ENCODE measurements around the gene STON2.
"Not testable (repeated sequence)": the region's sequence is repeated elsewhere in the genome, so short reads cannot be mapped to it uniquely, and the experiment has no call there.

The STON2 gene

DNA sequence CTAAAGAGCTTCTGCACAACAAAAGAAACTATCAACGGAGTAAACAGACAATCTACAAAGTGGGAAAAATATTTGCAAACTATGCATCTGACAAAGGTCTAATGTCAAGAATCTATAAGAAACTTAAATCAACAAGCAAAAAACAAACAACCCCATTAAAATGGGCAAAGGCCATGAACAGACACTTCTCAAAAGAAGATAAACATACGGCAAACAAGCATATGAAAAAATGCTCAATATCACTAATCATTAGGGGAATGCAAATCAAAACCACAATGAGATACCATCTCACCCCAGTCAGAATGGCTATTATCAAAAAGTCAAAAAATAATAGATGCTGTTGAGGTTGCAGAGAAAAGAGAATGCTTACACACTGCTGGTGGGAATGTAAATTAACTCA lies 20.1 kb downstream of the STON2 start:
- not testable (repeated sequence) for DNase-seq (ENCODE audit: low read depth)

DNA sequence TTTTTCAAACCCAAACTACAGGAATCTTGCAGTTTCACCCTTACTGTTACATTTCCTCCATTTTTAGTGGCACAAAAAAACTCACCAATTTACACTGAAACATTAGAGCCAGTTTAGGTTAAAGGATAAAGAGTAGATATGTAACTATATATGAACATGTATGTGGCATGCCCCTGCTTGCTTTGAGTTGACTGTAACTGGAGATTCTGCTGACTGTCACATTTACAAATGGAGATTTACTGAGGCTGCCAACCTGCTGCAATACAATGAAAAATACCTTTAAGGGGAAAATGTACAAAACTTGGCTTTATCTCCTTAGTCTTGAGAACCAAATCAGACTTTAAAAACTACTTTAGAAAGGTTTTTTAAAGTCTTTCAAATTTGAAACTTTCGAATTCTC lies 28.3 kb downstream of the STON2 start:
- no peak for DNase-seq (ENCODE audit: low read depth)

DNA sequence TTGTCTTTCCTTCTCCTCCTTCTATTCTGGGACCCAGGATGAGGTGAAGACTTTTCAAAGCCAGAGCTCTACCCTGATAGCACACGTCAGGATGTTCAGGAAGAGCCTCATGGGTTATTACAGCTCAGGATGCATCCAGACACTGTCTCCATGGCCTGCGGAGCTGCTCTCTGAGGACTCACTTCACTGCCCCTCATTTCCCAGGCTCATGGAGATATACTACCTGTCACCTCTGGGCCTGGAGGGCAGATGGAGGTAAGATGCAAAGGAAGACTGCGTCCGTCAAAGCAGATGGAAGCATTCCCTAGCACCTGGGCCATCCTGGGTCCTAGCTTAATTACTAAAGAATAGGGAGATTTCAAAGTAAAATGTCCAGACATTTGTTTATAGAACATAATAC lies 32.6 kb downstream of the STON2 start:
- DNase-seq (ENCODE audit: low read depth): no peak

DNA sequence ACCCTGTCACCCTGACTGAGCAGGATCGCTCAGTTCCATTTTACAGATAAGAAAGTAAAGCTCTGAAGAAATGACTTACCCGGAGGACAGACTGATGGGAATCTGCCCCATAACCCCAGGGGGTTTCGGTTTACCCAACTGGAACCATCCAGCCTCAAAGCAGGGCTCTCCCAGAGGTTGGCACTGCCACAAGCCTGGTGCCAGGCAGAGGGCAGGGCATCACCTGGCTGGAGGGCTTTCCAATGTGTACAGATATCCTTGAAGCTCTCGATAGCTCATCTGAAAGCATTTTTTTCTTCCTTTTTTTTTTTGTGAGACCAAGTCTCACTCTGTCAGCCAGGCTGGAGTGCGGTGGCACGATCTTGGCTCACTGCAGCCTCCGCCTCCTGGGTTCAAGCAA lies 33.2 kb downstream of the STON2 start:
- DNase-seq (ENCODE audit: low read depth): no peak

DNA sequence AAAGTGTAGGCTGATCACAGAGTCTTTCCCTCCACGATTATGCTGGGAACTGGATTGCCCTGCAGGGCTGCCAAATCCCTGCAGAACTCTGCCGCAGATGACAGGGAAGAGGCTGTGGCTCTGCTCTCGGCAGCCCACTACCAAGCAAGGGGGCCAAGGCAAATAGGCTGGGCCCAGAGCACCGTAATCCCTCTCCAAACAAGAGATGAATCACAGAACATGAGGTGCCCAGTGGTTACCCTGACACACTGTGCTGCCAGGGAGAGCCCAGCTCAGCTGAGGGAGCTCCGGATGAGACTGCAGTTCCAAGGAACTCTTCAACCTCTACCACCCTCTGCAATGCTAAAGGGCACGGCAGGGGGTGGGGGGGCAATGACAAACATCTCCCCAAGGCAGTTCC lies 33.9 kb downstream of the STON2 start:
- no peak for DNase-seq (ENCODE audit: low read depth)

DNA sequence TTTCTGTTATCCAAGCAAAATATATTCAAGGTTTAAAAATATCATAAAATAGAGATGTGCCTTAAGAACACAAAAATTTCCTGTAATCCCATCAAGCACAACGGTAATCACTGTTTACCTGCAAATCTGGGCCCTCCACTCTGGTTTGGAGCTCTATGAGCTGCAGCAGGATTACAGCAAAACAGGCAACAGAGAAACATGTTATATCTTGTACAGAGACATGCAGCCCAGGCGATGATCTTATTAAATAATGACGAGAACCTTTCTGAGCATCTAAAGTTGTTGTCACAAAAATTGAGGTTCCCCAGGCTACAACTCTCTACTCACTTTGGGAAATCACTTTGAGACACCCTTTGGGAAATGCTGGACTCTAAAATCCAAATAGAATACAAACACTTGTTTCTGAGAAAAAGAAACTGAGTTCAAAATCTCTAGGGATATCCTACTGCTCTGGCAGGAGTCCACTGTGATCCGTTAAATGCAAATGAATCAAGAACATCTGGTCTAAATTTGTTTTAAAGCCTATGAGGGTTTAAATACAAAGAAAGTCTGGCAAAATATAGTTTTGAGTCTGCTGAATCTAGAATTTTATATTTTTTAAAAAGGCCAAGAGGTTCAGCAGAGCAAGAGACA lies 36.3 kb downstream of the STON2 start:
- no peak for DNase-seq (ENCODE audit: low read depth)

DNA sequence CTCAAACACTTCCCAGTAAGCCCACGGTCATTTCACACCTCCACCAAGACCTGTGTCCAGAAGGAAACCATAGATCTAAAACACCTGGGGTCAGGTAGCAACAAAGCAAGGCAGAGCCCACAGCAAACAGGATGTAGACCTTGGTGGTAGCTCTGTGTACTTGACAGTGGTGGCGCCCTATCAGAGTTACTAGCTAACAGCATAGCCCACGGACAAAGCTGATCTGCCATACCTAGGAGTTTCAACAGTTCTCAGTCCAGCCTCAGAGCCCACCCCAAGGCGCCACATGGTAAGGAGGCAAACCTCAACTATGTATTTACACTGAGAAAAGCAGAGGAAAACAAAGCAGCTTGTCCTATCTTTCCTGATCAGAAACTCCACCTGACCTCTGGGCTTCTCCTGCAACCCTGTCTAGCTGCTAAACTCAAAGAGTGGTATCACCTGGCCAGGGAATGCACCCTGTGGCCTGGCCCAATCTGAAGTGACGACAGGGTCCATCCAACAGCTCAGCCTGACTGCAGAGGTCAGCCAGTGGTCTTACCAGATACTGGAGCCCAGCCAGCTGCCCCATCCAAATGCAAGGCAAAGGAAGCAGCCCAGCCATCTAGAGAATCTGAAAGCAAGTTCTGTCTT lies 46.3 kb downstream of the STON2 start:
- DNase-seq (ENCODE audit: low read depth): no peak

DNA sequence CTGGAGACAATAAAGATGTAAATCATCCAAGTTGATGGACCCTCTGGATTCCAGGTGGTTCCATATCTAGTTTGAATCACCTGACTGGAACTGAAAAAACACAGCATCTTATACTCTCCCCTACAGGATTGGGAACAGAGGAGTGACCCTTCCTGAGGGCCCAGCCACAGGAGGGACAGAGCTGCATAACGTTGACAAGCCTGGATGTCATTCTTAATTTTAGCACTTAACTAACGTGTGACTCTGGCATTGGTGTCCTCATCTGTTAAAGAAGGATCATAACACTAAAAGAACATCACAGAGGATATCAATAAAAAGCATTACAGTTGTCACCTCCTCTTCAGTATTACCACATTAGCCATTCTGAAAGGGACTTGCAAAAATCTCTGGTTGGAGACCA lies 47.7 kb downstream of the STON2 start:
- no peak for DNase-seq (ENCODE audit: low read depth)

DNA sequence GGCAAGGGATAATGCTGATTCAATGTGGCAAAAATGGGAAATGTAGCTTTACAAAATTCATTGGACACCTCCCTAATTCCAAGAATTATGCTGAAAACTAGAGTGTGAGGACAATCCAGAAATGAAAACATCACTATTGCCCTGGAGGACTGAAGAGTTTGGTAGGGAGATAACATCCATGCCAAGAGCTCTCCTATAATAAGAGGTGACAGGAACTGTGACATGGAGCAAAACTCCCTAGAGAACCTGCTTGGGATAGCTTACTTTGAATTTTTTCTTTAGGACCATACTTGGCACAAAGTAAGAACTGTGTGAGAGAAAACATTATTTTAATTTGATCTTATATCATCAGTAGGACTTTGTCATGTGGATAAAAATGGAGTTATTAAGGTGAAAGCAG lies 48.9 kb downstream of the STON2 start:
- no peak for DNase-seq (ENCODE audit: low read depth)

DNA sequence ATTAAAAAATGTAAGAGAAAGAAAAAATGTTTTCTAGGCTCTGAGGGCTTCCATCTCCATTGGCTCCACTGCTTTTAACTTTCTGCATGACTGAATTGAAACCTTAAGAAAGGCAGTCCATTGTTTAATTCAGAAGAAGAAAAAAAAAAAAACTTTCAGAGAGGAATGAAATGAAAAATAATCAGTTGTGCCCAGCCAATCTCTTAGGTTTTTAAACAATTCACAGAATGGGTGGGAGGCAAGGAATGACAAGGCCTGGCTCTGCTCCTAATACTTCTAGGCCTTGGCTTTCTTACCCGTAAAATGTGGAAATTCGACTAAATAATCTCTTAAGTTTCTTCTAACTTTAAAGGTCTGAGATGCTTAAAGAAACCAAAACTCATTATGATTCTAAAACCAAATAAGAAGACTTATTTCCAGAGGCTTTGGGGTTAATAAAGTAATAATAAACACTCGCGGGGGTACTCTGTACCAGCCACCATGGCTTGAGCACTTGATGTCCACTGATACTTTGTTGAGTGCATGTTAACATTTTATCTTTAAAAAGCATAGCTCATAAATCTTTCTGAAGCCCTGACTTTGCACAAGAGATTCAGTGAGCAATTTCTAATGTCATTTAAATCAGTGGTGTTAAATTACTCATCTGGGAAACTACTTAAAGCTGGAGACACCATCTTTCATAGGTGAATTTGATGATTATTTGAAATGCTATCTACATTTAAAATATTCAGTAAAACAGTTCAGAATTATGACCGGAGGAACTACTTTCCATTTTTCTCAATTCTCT lies 49.6 kb downstream of the STON2 start:
- DNase-seq (ENCODE audit: low read depth): no peak

DNA sequence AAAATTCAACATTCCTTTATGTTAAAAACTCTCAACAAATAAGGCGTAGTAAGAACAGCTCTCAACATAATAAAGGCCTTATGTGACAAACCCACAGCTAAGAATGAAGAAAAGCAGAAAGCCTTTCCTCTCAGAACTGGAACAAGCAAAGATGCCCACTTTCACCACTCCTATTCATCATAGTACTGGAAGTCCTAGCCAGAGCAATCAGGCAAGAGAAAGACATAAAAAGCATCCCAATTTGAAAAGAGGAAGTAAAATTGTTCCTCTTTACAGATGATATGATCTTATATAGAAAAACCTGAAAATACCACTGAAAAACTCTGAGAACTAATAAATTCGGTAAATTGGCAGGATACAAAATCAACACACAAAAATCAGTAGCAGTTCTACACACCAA lies 52.1 kb downstream of the STON2 start:
- no peak for DNase-seq (ENCODE audit: low read depth)

DNA sequence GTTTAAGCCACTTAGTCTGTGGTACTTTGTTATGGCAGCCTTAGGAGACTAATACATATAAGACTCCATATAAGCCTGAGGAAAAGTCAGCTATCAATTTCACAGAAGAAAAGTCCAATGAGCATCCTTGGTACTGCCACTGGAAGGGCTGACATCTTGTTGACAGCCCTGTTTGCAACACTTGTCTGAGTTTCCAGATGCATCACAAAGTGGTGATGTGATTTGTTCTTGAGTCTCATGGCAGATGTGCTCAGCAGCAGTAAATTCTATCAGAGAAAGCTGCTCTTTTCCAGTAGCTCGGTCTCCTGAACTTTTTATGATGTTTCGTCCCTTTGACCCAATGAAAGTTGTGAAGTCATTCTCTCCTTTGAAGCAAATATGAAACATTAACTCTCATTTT lies 54.3 kb downstream of the STON2 start:
- DNase-seq (ENCODE audit: low read depth): no peak

DNA sequence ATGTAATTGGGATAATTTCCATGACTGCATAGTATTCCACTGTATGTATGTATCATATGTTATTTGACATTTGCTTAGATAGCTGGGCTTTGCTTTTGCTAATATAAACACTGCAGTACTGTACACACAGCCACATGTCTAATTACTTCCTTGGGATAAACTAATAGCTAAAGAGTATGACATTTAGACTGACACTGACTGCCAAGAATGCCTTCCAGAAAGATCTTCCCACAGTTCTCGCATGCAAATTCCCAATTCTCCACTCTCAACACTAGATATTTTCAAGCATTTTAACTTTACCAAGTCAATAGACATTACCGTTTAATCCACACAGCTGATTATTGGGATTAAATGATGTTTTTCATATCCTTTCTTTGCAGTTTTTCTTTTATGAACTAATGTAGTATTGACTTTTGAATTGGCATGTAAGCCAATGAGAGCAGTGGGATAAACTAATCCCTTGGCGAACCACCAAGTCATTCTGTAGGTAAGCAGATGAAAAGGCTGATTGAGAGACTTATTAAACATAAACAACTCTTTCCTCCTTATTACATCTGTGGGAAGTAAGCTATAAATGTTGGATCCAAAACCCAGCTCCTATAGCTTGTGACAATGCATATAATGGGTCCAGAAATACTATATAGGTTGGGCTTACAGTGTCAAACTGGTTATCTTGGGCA lies 55.5 kb downstream of the STON2 start:
- no peak for DNase-seq (ENCODE audit: low read depth)

DNA sequence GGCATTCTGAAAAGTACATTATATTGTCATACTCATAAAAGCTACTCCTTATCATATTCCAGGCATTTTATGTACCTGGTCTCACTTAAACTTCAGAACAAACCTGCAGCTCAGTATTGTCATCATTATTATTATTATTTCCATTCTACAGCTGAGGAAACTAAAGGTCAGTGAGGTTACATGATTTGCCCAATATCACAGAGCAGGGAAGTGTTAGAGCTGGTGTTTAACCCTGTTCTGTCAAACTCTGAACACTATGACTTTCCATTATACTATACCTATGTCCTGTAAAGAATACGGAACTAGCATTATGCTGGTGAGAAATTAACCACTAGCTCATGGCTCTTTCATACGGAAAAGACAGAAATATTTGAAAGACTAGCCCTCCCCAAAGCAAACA lies 56.4 kb downstream of the STON2 start:
- DNase-seq (ENCODE audit: low read depth): no peak

DNA sequence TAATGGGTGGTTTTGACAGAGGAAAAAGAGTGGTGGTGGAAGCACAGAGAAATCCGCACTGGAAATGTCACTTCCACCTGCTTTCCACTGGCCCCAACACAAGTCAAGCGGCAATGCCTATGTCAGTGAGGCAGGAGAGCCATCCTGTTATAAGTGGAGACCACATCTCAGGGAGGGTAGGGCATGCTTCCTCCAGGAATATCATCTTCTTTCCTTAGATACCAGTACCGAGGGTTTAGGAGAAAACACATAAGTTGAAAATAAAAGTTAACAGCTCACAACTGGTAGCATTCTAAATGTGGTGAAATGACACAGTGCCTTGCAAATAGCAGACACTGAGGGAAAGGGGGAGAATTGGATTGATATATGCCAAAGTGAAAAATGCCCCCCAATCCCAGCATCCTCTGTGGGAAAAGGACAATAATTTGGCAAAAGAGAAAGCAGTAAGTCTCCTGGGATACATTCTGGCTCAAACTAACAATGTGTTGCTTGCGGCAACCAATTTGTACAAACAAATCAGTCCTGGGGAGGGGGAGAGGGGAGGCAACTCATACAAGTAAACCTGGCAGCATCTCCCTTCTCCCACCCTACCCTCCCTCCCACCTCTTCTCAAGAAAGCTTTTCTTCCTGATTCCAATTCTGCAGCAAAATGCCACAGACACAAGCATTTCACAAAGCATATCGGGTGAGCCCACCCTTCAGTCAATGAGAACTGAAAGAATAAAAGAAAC lies 57.1 kb downstream of the STON2 start:
- DNase-seq (ENCODE audit: low read depth): no peak

DNA sequence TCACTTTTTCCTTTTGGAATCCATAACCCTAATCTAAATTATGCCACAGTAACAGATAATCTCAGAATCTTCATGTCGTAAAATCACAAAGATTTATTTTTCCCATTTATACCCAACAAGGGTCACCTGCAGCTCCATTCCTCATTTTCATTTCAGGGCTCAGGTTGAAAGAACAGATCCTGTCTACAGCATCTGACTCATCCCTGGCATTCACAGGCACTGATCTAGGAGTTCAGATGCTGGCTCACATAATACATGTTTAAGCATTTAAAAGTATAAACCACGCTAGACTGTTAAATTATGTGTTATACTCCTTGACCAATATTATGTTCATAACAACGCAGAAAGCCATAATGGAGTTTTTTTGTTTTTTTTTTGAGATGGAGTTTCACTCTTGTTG lies 58.3 kb downstream of the STON2 start:
- DNase-seq (ENCODE audit: low read depth): no peak

DNA sequence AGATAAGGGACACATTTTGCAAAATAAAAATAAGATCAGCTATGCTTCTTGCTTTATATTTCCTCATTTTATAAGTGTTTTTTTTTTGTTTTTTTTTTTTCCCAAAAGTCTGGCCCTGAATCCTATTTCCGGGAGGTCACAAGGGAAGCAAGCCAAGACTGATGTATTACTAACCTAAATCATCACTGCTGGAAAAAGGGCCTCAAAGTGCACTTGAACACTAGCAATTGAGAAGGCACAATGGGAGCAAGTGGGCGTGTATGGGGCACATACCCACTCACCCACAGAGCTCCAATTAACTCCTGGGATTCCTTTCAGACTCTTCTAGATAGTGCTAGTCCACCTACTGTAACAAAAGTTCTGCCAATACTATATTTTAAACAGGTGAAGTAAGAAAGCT lies 58.8 kb downstream of the STON2 start:
- no peak for DNase-seq (ENCODE audit: low read depth)

DNA sequence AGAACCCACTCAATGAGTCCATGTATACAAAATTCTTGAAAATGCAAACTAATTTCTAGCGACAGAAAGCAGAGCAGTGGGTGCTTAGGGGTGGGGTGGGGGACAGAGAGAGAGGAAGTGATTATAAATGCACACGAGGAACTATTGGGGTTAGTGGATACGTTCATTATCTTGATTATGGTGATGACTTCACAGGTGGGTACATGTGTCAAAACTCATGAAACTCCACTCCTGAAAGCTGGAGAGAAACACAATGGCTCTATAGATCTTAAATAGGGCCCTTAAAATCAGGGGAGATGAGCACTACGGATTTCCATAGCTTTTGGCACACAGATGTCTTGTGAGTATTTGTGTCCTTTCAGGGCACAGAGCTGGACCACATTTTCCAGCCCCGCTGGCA lies 59.9 kb downstream of the STON2 start:
- DNase-seq (ENCODE audit: low read depth): no peak

DNA sequence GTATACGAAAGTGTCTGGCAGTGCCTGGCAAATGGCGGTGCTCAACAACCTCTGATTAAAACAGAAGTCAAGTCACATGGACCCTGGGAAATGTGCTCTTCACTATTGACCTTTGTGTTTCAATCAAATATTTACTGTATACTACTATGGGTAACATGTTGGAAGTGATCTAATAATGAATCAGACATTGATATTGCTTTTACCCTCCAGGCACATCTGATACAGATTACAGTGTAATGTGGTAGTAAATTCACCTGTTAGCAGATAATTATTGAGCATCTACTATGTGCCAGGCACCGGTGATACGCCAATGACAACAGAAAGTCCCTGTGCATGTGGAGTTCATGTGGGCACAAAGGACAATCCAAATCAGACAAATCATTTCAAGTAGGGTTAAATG lies 63.1 kb downstream of the STON2 start:
- DNase-seq (ENCODE audit: low read depth): no peak

DNA sequence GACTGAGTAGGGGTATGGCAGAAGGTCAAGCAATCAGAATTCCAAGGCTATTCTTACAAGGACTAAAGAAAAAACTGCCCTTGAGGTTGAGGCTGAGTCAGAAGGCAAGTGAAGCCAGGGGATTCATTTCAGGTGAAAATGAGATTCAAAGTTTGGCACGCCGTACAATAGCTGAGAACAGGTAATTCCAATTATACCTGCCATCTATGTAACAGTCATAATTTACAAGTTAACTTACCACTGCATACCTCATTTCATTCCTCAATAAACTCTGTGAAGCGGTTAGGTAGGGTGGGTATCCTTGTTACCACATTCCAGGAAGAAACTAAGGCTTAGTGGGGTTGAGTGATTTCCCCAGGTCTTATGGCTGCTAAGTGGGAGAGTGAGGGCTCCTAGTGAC lies 64.1 kb downstream of the STON2 start:
- DNase-seq (ENCODE audit: low read depth): no peak

DNA sequence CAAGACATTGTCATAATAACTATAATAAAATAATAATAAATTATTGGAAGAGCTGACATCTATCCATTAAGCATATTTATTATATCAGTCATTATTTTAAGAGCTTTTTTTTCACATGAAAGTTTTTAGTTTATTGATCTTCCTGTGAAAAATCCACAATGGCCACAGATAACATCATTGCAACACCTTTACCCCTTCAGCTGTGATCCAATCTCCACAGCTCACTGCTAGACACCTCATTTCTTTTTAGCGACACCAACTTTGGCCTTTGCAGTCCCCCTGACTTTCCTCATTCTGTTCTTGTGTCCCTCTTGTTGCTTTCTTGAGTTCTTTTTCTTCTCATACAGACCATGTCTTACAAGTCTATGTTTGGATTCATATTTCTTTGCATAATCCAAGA lies 67.4 kb downstream of the STON2 start:
- DNase-seq (ENCODE audit: low read depth): no peak
